Measurements from ENCODE around the gene SPPL3.

Gene SPPL3

DNA sequence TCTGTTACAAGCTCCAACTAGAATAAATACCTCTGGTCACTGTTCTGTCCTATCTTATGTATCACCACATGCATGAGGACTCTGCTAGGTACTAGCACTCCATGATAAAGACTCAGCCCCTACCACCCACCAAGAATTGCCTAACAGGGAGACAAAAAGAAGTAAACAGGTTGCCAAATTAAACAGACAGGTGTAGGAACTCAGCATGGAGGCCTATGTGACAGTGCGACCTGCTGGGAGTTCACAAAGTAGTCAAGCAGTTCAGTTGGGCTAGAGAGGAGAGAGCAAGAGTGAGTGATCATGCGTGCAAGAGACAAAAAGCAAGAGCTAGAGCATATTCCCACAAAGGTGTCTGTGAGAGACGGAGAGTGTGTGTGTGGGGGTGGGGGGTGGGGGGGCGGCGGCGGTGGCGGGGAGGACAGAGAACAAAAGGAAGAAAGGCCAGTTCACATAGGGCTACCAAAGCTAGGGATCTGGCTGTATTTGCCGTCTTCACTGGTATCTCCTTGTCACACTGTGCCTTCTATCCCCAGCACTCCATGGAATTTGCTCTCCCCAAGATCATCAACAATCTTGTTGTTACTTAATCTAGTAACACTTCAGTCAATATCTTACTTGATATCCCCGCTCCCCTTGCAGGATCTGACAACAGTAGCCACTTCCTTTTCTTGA, 81.2 kb downstream of the SPPL3 start:
- FAIRE-seq (no peak), DNase-seq (ENCODE audit: insufficient read length, low spot score) (no peak)

DNA sequence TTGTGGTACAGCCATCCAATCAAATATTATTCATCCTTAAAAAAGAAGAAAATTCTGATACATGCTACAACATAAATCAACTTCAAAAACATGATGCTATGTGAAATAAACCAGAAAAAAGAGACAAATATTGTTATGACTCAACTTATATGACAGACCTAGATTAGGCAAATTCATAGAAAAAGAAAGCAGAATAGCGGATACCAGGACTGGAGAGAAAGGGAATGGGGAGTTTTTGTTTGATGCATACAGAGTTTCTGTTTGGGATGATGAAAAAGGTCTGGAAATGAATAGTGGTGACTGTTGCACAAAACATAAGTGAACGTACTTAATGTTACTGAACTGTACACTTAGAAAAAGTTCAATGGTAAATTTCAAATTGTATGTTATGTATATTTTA, 82.3 kb downstream of the SPPL3 start:
- DNase-seq (ENCODE audit: insufficient read length, low spot score) (no peak), FAIRE-seq (no peak)

DNA sequence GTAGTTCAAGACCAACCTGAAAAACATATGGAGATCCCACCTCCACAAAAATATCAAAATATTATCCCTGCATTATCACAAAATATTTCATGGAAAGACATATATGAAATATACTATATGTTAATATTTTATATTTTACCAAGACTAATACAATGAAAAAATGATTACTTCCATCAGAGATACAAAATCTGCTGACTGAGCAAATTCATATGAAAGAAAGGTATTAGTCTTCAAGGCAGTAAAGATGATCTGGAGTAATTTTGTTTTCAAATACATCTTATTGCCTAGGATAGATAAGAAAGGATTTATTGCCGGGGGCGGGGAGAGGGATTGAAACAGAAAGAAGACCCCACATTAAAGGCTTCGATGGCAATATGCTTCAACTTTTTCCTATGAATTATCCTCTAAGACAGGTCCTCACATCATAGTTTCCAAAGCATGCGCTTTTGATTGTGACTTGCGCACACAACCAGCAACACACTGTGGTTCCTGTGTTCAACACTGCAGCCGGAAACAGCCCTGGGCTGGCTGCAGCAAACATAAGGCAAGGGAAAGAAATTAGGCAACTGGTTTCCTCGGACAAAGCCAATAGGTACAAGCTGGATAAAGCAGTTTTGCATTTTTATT, 83.2 kb downstream of the SPPL3 start:
- FAIRE-seq (no peak), DNase-seq (ENCODE audit: insufficient read length, low spot score) (no peak)

DNA sequence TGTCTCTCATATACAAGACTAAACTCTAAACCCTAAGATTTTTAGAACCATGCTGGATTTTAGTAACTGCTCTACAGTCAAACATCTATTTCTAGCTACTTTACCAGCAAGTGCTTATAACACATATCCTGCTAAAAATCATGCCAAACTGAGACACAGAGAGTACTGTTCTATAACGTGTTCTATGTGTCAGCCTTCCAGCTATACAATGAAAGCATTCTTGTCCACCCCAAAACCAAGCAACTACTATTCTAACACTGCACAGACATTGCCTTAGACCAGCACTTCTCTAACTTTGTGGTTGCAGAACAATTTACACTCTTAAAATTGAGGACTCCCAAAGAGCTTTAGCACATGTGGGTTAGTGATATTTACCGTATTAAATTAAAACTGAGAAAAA, 85.7 kb downstream of the SPPL3 start:
- FAIRE-seq, result no peak

DNA sequence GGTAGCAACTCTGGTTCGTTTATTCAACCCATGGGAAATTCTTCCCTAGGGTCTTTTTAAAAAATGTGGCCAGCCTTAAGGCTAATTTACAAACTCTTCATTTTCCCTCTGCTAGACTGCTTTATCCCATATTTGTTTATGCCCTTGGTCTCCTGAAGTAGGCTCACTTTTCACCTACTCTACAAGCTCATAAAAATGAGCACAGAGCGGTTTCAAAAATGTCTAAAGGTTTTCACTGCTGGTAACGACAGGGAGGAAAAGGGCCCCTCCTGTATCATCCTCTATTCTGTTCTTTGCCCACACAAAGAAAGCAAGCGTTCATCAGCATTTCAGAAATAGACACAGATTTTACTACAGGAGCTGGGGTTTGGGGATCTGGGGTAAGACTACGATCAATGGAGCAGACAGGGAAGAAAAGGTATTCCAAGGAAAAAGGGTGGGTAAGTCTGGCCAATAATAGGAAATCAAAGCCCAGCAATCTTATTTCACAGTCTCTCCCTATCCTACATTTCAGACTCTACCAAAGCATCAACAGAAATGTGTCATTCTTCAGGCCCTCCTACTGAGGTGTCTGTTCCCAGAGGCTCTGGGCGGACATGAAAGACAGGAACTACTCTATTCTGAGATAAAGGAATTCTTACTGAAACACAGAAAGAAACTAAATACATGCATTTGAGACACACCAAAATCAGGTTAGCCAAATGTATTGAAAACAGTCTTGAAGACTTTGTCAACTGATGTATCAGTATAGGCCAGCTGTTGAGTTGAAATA, 86.4 kb downstream of the SPPL3 start:
- FAIRE-seq (no peak), DNase-seq (ENCODE audit: insufficient read length, low spot score) (no peak)

More for the DNA sequence above, 85.7 kb downstream of the SPPL3 start:
- DNase-seq (ENCODE audit: insufficient read length, low spot score), result no peak

DNA sequence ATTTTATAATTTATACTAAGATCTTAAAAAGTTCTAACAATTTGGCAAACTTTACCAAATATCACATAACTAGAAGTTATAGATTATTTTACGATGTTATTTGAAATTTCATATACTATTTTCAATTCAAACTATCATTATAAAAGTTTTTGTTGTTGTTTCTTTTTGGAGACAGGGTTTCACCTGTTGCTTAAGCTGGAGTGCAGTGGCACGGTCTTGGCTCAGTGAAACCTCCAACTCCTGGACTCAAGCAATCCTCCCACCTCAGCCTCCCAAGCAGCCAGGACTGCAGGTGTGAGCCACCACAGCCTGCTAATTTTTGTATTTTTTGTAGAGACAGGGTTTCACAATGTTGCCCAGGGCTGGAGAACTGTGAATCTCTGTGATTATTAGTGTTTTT, 87.8 kb downstream of the SPPL3 start:
- no peak for DNase-seq (ENCODE audit: insufficient read length, low spot score)
- FAIRE-seq, result no peak

DNA sequence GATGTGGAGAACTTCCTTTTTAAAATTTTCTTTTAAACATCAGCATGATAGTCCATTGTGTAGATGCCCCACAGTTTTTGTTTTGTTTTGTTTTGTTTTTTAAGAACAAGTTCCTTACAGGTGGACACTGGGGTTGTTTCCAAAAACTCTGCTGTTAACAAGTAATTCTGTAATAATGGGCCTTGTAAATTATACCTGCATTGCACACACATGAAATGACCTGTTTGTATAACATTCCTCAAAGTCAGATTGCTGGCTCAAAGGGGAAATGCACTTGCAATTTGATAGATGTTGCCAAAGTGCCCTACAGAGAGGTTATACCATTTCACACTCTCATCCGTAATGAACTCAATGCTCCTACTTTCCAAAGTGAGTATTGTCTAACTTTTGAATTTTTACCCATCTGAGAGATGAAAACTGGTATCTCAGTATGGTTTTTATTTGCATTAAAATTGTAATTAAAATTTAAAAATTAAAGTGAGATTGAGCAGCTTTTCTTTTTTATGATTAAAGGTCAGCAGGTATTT, 89.2 kb downstream of the SPPL3 start:
- no peak for FAIRE-seq
- DNase-seq (ENCODE audit: insufficient read length, low spot score), result no peak

DNA sequence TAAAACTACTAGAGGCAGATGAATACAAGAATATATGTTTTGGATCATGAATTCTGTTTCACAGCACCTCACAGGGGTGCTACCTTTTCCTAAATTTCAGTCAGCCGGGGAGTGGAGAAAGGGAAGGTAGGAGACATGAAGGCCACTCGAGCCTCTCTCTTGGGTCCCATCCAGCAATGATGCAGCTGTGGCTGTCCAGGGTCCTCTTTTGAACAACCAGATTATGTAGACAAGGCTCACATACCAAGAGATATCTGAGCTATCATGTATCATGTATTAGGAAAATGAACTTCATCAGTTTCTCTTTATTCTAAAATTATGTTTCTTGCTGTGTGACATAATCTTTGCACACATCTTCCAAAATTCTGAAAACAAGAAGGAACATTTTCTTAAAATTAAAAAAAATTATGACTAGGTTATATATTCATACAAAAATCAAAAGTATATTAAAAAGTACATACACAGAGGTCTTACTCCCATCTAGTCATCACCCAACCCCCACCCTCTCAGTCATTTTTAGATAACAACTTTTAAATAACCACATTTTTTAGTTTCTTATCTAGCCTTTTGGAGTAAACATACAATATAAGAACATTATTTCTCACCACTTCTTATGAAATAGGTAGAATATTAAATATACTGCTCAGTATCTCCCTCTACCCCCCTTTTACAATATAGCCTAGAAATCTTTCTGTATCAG, 89.8 kb downstream of the SPPL3 start:
- DNase-seq (ENCODE audit: insufficient read length, low spot score), result no peak
- FAIRE-seq, result no peak

DNA sequence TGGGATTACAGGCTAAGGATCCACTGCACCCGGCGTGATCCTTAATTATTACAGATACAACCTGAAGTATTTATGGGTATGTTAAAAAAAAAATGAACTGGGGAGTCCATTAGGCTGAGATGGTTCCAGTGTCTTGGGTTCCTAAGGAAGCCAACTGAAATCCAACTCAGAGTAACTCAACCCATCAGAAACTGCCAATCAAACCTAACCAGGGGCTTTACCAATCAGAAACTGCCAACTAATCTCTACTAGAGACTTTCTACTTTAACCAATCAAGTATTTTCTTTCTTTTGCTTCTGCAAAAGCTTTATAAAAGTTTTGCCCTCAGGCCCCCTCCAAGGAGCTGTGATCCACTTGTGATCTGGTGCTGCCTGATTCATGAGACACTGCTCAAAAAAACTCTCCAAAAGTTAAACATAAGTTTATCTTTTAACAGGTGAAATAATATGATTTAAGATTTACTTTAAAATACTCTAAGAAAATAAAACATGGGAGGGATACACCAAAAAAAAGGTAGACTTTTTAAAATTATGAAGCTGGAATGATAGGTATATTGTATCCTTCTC, 90.5 kb downstream of the SPPL3 start:
- FAIRE-seq (no peak), DNase-seq (ENCODE audit: insufficient read length, low spot score) (no peak)

DNA sequence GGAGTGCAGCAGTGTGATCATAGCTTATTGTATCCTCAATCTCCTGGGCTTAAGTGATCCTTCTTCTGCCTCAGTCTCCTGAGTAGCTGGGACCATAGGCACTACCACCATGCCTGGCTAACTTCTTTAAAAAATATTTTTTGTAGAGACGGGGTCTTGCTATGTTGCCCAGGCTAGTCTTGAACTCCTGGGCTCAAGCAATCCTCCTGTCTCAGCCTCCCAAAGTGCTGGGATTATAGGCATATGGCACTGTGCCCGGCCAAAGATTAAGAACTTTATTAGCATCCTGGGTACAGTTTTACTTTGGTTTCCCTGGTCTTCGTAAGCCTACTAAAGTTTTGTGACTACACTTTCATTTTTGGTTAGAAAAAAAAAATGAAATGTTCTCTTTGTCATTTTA, 94.1 kb downstream of the SPPL3 start:
- FAIRE-seq (no peak), DNase-seq (ENCODE audit: insufficient read length, low spot score) (no peak)

DNA sequence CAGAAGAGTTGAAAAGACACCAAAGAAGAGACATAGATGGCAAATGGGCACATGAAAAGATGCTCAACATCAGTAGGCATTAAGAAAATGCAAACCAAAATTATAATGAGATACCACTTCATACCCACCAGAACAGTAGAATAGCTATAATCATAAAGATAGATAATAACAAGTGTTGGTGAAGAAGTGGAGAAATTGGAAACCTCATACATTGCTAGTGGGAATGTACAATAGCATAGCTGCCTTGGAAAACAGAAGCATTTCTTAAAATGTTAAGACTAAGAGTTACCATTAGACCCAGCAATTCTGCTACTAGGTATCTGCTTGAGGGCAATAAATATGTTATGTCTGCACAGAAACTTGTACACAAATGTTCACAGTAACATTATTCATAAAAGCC, 99.7 kb downstream of the SPPL3 start:
- DNase-seq (ENCODE audit: insufficient read length, low spot score) (no peak), FAIRE-seq (no peak)

DNA sequence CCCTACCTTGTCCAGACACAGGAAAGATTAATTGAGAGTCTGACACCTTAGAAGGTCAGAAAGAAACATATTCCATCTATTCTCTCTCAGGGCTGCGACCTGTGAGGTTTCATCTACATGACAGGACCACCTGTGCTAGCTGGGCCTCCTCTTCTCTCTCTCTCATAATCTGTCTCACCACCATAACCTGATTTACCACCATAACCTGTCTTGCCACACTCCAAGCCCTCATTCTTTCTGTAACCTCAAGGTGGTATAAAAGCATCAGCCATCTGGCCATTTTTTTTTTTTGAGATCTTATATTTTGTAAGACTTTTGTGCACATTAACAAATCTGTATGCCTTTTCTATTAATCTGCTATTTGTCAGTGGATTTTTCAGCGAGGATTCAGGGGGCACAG, 103.0 kb downstream of the SPPL3 start:
- DNase-seq (ENCODE audit: insufficient read length, low spot score) (no peak), FAIRE-seq (no peak)

DNA sequence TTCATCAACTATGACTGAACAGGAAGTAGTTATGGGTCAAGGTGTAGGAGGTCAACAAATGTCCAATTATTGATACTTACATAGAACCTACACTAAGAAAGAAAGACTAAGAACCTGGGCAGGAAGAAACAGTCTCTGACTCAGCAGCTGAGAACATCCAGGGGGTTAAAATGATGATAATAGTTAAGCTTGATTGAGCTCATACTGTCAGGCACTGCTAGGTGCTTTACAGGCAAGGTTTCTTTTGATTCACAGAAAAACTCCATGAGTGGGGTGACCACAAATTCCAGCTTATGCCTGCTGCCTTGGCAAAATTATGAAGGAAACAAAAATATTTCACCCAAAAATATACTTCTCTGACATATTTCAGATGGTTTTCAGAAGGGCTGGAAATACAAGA, 103.5 kb downstream of the SPPL3 start:
- no peak for FAIRE-seq
- no peak for DNase-seq (ENCODE audit: insufficient read length, low spot score)

DNA sequence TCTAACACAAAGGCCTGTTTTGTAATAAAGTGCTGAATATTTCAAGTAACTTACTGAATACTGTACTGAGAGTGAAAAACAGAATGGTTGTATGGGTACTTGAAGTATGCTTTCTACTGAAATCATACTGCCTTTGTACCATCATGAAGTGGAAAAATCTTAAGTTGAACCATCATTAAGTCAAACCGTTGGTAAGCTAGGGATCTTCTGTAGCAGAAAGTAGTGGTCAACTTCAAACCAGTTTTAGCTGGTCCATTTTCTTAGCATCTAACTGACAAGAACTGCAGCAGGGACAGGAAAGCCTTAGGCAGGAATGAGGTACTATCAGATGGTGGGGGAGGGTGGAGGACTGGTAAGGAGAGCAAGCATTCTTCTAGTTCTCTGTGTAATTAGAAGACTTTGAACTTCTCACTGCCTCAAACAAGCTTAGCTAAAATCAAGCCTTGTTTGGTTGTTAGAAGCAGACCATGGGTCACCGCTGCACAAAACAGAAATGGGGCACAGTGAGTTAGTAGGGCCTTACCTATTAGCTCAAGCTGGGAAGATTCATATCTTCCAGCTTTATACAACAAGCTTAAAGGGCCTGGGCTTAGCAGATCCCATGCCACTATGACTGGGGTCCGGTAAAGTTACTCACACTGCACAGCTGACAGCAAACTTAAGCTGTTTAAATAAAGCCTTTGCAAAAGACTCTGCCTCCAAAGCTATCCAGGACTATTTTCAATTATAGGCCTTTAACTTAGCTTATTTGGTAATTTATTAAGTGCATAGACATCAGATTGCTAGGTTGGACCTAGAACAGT, 104.7 kb downstream of the SPPL3 start:
- FAIRE-seq (no peak), DNase-seq (ENCODE audit: insufficient read length, low spot score) (no peak)

DNA sequence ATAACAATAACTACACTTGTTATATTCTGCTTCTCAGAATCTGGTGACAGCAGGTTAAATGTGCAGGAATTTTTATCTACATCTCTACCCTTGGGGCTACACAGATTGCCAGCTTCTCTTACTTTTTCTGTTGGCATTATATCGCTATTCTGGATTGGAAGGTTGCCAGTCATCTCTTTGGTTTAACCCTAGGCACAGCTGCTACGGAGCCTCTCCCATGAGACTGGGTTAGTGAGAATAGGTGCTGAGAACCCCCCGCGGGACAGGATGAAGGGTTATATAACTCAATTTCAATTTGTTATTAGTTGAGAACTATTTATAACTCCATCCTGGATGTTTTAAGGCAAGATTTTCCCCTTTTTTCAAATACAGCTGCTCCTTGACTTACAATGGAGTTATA, 105.5 kb downstream of the SPPL3 start:
- DNase-seq (ENCODE audit: insufficient read length, low spot score) (no peak), FAIRE-seq (no peak)

DNA sequence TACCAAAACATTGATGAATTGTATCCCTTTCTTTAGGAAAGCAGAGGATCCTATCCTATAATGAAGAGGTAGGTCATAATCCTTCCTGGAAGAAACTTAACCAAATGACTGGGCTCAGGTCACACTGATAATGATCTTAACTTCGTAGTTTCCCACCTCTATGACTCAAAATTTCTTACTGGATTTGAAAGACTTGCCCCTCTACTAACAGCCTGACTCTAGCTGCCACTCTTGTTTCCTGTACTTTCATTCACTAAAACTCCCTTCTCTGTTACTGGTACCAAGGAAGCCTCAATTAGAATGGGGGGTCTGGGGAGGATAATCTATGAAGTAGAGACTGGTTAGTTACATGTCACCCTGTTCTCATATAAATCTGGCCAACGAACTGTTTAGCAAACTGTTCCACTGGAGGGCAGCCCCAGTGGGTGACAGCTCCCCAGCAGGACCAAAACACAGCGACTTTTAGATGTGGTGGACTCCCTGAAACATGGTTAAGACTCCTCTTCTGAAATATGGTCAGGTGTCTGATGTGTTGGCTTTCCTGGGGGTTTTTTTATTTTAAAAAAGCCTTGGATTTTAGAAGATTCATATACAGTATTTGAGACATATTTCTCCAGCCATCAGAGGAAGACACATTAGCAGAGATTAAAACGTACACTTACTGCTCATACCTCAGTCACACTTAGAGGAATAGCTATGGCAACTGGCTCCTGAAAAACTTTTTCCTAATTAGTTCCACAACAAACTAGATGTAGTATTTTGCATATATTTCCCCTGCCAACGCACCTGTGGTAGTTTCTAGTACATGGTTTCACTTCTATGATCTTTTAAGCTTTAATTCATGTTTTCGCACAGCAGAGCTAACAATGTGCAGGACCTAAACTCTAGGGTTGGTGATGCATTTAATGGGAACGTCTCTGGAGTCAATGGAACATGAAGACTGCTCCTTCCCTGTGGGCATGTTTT, 106.2 kb downstream of the SPPL3 start:
- DNase-seq (ENCODE audit: insufficient read length, low spot score), result no peak
- FAIRE-seq, result no peak

DNA sequence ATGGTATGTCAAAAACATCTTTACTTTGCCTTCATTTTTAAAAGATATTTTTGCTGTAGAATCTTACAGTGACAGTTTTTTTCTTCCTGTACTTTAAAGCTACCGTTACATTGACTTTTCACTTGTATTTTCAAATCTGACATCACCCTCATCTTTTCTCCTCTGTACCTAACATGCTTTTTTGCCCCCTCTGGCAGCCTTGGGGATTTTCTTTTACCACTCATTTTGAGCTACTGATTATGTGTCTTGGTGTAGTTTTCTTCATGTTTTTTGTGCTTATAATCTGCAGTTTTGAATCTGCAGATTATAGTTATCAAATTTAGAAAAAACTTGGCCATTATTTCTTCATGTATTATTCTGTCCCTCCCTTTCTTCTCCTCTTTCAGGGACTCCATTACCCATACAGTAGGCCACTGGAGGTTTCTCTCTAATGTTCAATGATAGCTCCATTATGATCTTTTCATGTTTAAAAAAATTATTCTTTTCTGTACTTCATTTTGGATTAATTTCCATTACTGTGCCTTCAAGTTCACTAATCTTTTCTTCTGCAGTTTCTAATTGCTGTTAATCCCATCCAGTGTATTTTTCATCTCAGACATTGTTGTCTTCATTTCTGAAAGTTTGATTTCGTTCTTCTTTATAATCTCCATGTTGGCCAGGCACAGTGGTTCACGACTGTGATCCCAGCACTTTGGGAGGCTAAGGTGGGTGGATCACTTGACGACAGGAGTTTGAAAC, 108.5 kb downstream of the SPPL3 start:
- DNase-seq (ENCODE audit: insufficient read length, low spot score), result no peak
- no peak for FAIRE-seq

DNA sequence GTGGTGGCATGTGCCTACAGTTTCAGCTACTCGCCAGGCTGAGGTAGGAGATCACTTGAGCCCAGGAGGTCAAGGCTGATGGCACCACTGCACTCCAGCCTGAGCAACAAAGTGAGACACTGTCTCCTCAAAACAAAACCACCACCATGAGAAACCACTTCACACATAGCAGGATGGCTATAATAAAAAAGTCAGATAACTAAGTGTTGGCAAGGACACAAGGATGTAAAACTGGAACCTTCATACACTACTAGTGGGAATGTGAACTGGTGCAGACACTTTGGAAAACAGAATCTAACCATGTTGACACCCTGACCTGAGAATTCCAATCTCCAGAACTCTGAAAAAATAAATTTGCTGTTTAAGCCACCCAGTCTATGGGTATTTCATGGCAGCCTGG, 110.8 kb downstream of the SPPL3 start:
- DNase-seq (ENCODE audit: insufficient read length, low spot score) (no peak), FAIRE-seq (no peak)

Measured in HTR-8/SVneo (cell line).